HK-2 (cell line): ENCODE measurements around the gene JHY.
"Not testable (repeated sequence)": the region's sequence is repeated elsewhere in the genome, so short reads cannot be mapped to it uniquely, and the experiment has no call there.

Experiments used
- DNase-seq: peaks from one replicate; pipeline ENCODE4 v3.0.0-alpha.2; 2018; ENCODE audit not compliant: unreplicated experiment

The JHY gene

GRCh38 chr11:122882189-122882856 lies at the start of gene JHY:
Gene JHY (plus strand): TSS chr11:122882759. CDS start chr11:122885850, 3,091 bp downstream.
- peak; percentile 35 for DNase-seq

GRCh38 chr11:122833846-122834464 lies 48.6 kb upstream of the JHY start:
- DNase-seq: no peak

- no peak for DNase-seq
Measured at GRCh38 chr11:122836916-122837315, 45.6 kb upstream of the JHY start.

GRCh38 chr11:122837528-122838346 lies 44.8 kb upstream of the JHY start:
- no peak for DNase-seq

GRCh38 chr11:122843281-122844141 lies 39.0 kb upstream of the JHY start:
- DNase-seq: no peak

- DNase-seq: no peak
Measured at GRCh38 chr11:122847466-122847865, 35.1 kb upstream of the JHY start.

- DNase-seq: no peak
Measured at GRCh38 chr11:122848186-122848585, 34.4 kb upstream of the JHY start.

- DNase-seq: peak; percentile 46
Measured at GRCh38 chr11:122850076-122850631, 32.4 kb upstream of the JHY start.

- no peak for DNase-seq
Measured at GRCh38 chr11:122851366-122851966, 31.1 kb upstream of the JHY start.

GRCh38 chr11:122852074-122852795 lies 30.3 kb upstream of the JHY start:
- no peak for DNase-seq

- DNase-seq: no peak
Measured at GRCh38 chr11:122852796-122853160, 29.8 kb upstream of the JHY start.

- DNase-seq: no peak
Measured at GRCh38 chr11:122853261-122853660, 29.3 kb upstream of the JHY start.

- DNase-seq: peak; percentile 18
Measured at GRCh38 chr11:122853971-122854446, 28.6 kb upstream of the JHY start.

- DNase-seq: no peak
Measured at GRCh38 chr11:122861631-122862030, 20.9 kb upstream of the JHY start.

- no peak for DNase-seq
Measured at GRCh38 chr11:122862091-122862490, 20.5 kb upstream of the JHY start.

- not testable (repeated sequence) for DNase-seq
Measured at GRCh38 chr11:122863154-122863553, 19.4 kb upstream of the JHY start.

GRCh38 chr11:122863704-122864326 lies 18.7 kb upstream of the JHY start:
- no peak for DNase-seq

GRCh38 chr11:122864386-122865115 lies 18.0 kb upstream of the JHY start:
- no peak for DNase-seq

- DNase-seq: no peak
Measured at GRCh38 chr11:122869622-122870021, 12.9 kb upstream of the JHY start.
